Fibroblast of skin of right quadriceps (primary cell): ENCODE results near the gene RAD51B.

Experiments
- DNase-seq: peaks from one replicate; pipeline ENCODE4 v3.0.0-alpha.2; 2013

The RAD51B gene

GRCh38 chr14:68730811-68731425 lies 911.3 kb downstream of the RAD51B start:
- DNase-seq: peak; percentile 28

DNA sequence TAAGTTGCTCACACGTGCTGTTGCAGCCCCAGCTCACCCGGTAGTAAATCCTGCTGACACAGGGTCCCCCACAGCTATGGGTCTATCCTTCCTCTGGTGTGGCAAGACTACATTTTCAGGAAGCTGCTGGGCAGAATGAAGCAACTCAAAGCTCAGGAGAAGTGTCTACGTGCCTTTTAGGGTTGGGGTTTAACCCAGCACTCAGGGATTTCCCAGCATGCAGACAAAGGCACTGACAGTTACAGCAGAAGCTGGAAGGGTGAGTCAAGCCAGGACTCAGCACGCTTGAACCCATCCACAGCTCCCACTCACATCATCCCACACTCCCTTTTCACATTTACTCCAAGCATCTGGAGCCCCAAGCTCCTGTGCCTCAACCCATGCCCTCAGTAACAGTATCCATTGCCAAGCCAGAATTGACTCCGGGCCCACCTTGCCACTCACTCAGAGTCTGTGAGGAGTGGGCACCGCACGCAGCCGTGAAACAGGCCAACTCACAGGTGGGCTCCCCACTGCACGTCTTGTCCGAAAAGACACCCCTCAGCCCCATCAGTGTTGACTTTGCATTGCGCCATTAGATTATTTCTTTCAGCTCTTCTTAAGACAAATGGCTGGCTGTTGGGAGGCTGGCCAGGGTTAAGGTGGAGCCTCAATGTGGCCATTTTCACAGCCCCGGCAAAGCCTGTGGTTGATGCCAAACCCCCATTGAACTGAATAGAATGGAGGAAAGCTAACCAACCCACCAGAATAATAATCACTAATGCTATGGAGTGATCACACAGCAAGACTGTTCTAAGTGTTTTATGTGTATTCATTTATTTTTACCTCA lies 913.7 kb downstream of the RAD51B start:
- no peak for DNase-seq

DNA sequence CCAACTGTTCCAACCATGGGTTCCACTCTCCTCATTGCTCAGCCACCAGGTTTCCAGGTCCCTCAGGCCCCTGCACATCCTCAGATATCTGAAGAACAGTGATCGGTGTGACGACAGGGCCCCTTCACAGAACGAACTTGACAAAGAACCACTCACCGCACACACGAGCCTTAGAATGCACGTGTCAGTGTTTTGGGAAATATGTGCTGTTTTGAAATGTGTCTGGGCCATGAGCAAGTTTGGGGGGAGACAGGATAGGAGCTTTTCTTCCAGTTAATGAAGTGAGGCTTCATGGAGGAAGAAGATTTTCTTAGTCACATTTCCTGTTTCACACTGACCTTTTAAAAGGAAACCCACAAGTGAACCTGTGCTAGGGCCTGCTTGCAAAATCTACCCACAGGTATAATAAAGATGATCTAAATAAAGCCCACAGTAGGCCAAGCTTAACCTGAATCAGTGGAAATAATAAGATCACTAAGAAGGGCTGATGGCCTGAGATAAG lies 914.7 kb downstream of the RAD51B start:
- peak; percentile 24 for DNase-seq

- DNase-seq: no peak
Observed at GRCh38 chr14:68735856-68736255, 916.3 kb downstream of the RAD51B start.

DNA sequence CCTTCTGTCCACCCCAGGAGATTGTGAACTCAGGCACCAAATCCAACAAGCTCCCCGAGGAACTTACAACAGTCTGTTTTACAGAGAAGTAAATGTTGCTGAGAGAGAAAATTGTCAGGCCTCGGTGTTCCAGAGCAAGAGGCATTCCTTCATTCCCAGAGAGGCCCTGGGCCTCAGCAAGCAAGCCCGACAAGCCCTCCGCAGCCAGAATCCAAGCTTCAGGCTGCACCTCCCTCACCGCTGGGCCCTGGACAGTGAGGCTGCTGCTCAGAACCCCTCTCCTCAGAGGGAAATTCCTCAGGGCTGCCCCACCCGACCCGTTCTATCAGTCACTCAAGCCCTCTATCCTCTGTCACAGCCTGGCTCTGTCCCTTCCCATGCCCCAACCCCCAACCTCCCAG lies 916.9 kb downstream of the RAD51B start:
- DNase-seq: no peak

- DNase-seq: no peak
Observed at GRCh38 chr14:68737086-68737485, 917.5 kb downstream of the RAD51B start.

GRCh38 chr14:68738559-68738958 lies 919.0 kb downstream of the RAD51B start:
- no peak for DNase-seq

- DNase-seq: no peak
Observed at GRCh38 chr14:68739701-68740100, 920.1 kb downstream of the RAD51B start.

- DNase-seq: no peak
Observed at GRCh38 chr14:68740788-68741476, 921.4 kb downstream of the RAD51B start.

GRCh38 chr14:68741477-68741791 lies 921.9 kb downstream of the RAD51B start:
- DNase-seq: no peak

GRCh38 chr14:68741839-68742470 lies 922.4 kb downstream of the RAD51B start:
- no peak for DNase-seq

DNA sequence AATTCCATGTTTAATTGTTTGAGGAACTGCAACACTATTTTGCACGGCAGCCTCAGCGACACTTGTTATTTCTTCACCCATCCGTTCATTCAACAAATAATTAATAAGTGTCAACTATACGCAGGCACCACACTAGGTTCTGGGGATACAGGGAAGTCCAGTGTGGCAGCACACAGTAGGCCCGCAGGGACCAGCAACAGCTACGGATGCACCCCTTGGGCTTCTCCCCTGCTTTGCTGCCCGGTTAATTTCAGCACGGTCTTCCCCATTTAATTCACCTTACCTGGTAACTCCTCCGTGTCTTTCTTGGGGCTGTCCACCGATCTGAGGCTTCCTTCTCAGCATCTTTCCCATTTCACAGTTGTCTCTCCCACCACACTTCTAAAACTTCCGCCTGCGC lies 925.0 kb downstream of the RAD51B start:
- DNase-seq: no peak

DNA sequence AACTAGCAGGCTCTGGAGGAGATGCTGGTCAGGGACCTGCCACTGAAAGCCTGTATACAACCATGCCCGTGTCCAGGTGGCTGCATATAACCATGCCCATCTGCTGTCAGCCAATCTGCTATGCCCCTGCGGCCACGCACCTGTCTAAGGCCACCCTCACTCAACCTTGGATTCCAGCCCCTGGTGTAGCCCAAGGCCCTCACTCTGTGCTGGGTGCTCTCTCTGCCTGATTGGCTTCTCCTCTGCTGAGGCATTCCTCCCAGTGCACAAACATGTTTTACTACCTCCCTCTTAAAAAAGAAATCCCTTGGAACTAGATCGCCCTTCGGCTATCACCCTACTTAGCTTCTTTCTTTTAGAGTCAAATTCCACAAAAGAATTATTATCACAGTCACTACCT lies 927.8 kb downstream of the RAD51B start:
- DNase-seq: no peak

GRCh38 chr14:68748260-68748659 lies 928.7 kb downstream of the RAD51B start:
- no peak for DNase-seq

- no peak for DNase-seq
Observed at GRCh38 chr14:68748691-68749090, 929.1 kb downstream of the RAD51B start.

DNA sequence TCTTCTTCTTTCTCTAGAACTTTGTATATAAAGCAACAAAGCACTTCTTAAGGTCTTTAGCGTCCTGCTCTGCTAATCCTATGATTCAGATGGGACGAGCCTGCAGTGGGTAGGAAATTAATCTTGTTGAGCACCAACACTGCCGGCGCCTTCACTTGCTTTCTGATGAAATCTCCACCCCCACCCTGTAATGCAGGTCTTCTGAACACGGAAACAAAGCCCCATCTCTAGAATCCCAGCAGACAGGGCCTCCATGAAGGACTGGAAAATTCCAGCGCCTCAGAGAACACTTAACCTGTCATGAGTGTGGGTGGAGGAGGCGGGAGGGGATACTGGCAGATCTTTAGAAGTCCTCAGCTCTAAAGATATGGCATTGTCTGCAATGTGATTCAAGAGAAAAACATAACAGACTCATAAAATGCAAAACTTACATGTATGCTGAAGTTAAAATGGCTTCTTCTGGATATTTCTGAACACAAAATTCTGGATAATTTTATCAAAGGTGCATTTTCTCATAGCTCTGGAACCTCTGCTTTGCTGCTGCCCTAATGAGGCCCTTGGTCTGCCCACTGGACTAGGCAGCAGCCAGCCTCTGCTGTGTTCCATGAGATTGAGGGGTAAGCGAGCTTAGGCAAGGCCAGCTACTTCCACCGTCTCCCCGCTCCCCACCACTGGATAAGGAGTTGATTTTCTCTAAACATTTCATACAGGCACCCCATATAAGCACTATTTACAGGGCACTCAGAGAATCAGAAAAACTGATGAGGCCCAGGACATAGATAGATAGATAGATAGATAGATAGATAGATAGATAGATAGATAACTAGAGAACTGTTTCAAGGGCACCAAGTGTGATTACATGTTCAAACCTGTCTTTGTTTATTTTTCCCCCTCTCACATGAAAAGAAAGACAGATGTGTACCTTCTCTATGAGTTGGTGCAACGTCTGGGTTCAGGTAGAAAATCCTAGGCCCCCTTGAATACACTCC lies 930.2 kb downstream of the RAD51B start:
- peak; percentile 55 for DNase-seq

DNA sequence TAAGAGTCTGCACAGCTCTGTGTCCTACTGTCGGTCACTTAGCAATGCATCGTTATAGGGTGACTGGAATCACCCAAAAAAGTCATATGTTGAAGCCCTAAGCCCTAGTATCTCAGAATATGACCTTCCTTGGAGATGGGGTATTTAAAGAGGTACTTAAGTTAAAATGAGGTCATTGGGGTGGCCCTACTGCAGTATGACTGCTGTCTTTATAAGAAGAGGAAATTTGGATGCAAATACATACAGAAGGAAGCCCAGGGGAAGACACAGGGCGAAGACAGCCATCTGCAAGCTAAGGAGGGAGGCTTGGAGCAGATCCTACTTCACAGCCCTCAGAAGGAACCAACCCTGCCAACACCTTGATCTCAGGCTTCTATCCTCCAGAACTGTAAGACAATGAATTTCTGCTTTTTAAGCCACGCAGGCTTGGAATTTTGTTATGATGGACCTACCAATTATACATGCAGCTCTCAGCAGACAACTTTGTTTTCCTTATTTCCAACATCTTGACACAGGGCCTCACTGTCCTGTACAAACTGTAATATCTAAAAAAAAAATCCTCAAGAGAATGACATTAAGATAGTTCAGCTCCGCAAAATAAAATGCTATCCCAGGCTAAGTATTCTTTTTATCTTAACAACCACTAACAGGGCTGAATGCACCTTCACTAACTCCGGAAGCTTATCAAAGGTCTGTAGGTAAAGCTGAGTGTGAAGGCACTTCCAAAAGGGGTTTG lies 932.9 kb downstream of the RAD51B start:
- no peak for DNase-seq

DNA sequence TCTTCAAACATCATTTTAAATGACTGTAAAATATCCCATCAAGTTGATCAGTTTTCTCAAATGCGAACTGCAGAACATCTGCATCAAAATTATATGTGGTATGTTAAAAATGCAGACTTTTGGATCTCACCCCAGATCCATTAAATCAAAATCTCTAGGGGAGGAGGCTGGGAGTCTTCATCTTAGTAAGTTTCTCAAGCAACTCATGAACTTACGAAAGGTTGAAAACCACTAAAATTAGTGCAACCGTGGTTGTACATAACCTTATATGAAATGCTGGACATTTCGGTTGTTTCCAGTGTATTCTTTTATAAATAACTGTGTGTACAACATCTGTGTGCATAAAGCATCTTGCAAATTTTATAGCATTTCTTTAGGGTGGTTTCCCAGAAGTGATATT lies 934.1 kb downstream of the RAD51B start:
- DNase-seq: peak; percentile 85

GRCh38 chr14:68755016-68755353 lies 935.4 kb downstream of the RAD51B start:
- no peak for DNase-seq

GRCh38 chr14:68756000-68756481 lies 936.5 kb downstream of the RAD51B start:
- DNase-seq: peak; percentile 76

- DNase-seq: no peak
Observed at GRCh38 chr14:68756734-68757133, 937.2 kb downstream of the RAD51B start.
